ENCODE data around the gene ZNF792. TPM values are rescaled to one million over a fixed set of nuclear protein-coding genes. Genes with fewer than 3 reads are reported as not detected.

The ZNF792 gene
- total RNA-seq: 10 to 100 TPM in 2 of 4 donors, 1 to 10 TPM in 2; 3.7 to 29.3 (median 8.7) TPM

GRCh38 chr19:34963573-34964406 lies at the start of gene ZNF792:
ZNF792 (minus strand) TSS chr19:34964229; CDS start chr19:34963662, 567 bp downstream.
- DNase-seq (ENCODE audit: low spot score) (no peak), ATAC-seq (ENCODE audit: low FRiP score) (peak; percentile 76)
- TF ChIP-seq CTCF (IDR thresholded peaks at IDR 0.05): no peak

DNA sequence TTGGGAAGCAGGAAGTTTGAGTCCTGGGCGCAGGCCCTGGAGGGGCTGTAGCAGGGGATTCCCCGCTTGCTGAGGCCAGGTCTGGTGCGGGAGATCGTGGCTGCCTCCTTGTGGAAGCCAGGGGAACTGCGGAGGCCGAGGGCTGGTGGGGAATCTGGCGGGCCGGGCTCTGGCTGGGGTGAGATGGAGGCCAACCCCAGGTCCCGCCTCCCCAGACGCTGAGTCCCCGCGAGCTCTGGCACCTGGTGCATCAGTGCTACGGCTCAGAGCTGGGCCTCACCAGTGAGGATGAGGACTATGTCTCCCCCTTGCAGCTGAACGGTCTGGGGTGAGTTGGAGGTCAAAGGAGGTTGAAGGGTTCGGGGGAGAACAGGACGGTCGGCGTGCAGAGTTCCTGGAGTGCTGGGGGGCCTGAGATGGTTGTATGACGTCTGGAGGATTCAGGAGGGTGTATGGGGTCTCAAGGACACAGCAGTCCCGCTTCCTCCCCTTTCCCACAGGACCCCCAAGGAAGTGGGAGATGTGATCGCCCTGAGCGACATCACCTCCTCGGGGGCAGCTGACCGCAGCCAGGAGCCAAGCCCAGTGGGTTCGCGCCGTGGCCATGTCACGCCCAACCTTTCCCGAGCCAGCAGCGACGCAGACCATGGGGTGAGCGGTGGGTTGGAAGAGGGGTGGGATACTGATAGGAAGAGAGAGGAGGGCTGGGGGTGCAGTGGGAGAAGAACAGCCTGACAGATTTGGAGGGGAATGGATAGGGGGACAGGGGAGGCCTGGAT lies 49.2 kb upstream of the ZNF792 start:
- peak; percentile 80 for ATAC-seq (ENCODE audit: low FRiP score)
- peak in 1 of 3 donors; percentile 90 for TF ChIP-seq CTCF (IDR thresholded peaks at IDR 0.05)
- DNase-seq (ENCODE audit: low spot score): peak; percentile 71

GRCh38 chr19:35011737-35012682 lies 48.0 kb upstream of the ZNF792 start:
- ATAC-seq (ENCODE audit: low FRiP score): no peak
- TF ChIP-seq CTCF (IDR thresholded peaks at IDR 0.05): no peak

GRCh38 chr19:35011091-35011689 lies 47.2 kb upstream of the ZNF792 start:
- no peak for TF ChIP-seq CTCF (IDR thresholded peaks at IDR 0.05)
- DNase-seq (ENCODE audit: low spot score) (no peak), ATAC-seq (ENCODE audit: low FRiP score) (no peak)

More at GRCh38 chr19:35011737-35012682, 48.0 kb upstream of the ZNF792 start:
- DNase-seq (ENCODE audit: low spot score): no peak

GRCh38 chr19:35009424-35010415 lies 45.7 kb upstream of the ZNF792 start:
- no peak for DNase-seq (ENCODE audit: low spot score)
- ATAC-seq (ENCODE audit: low FRiP score): no peak

More at GRCh38 chr19:35009424-35010415, 45.7 kb upstream of the ZNF792 start:
- no peak for TF ChIP-seq CTCF (IDR thresholded peaks at IDR 0.05)
